Hematopoietic multipotent progenitor cell treated with erythropoietin and hydrocortisone succinate and interleukin-3 and kit ligand, for 17 days (in vitro differentiated cells): ENCODE results near the gene WWC2.

Source experiments
- DNase-seq: peaks from one replicate; pipeline ENCODE4 v3.0.0-alpha.2; 2015; ENCODE audit warnings: low spot score

WWC2 gene

GRCh38 chr4:183098723-183099536 is at the start of gene WWC2:
TSS of gene WWC2 (plus strand) at chr4:183099257. CDS start at chr4:183099492, 235 bp downstream.
- peak; percentile 53 for DNase-seq

- DNase-seq = no peak
Measured at GRCh38 chr4:183053681-183054080, 45.4 kb upstream of the WWC2 start.

- DNase-seq = no peak
Measured at GRCh38 chr4:183057255-183057654, 41.8 kb upstream of the WWC2 start.

- no peak for DNase-seq
Measured at GRCh38 chr4:183059797-183060196, 39.3 kb upstream of the WWC2 start.

GRCh38 chr4:183068502-183068901 is 30.6 kb upstream of the WWC2 start:
- DNase-seq = no peak

GRCh38 chr4:183071222-183071621 is 27.8 kb upstream of the WWC2 start:
- DNase-seq = no peak

- DNase-seq = no peak
Measured at GRCh38 chr4:183072176-183072575, 26.9 kb upstream of the WWC2 start.

- DNase-seq = no peak
Measured at GRCh38 chr4:183073838-183074145, 25.3 kb upstream of the WWC2 start.

- no peak for DNase-seq
Measured at GRCh38 chr4:183074288-183074990, 24.6 kb upstream of the WWC2 start.

GRCh38 chr4:183078634-183079033 is 20.4 kb upstream of the WWC2 start:
- DNase-seq = no peak

GRCh38 chr4:183080372-183081115 is 18.5 kb upstream of the WWC2 start:
- no peak for DNase-seq

- DNase-seq = no peak
Measured at GRCh38 chr4:183081116-183081469, 18.0 kb upstream of the WWC2 start.

GRCh38 chr4:183082053-183082452 is 17.0 kb upstream of the WWC2 start:
- no peak for DNase-seq

- no peak for DNase-seq
Measured at GRCh38 chr4:183094393-183095198, 4.5 kb upstream of the WWC2 start.

GRCh38 chr4:183095199-183095512 is 3.9 kb upstream of the WWC2 start:
- no peak for DNase-seq

- DNase-seq = no peak
Measured at GRCh38 chr4:183096276-183096965, 2.6 kb upstream of the WWC2 start.

GRCh38 chr4:183097231-183098018 is 1.6 kb upstream of the WWC2 start:
- no peak for DNase-seq

- no peak for DNase-seq
Measured at GRCh38 chr4:183098019-183098722, 886 bp upstream of the WWC2 start.

- DNase-seq = no peak
Measured at GRCh38 chr4:183099537-183100297, 660 bp downstream of the WWC2 start.

- no peak for DNase-seq
Measured at GRCh38 chr4:183100298-183100599, 1.2 kb downstream of the WWC2 start.
